ENCODE data around the gene OR52D1.

OR52D1 gene

DNA sequence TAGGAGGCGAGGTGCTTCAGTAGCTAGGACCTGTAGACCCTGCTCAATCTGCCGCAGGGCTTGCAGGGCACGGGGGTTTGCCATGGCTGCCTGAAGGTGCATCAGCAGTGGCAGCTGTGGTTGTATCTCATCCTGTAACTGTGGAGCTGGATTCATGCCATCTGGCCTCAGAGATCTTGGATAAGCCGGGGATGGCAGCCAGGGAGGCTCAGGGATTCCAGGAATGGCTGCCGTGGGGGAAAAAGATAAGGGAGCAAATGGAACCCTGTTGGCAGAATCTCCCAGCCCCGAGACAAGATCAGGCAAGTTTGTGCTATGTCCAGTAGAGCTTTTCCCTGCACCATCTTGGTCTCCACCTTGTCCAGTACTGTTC is 19.4 kb downstream of the OR52D1 start:
- H3K4me3 ChIP-seq (ENCODE audit: low read depth, low read length), result no peak overlapping the region
- no peak for DNase-seq (ENCODE audit: low read depth)
- TF ChIP-seq CTCF (IDR thresholded peaks at IDR 0.05; ENCODE audit: control insufficient read depth, extremely low read depth, insufficient read depth), result no peak

GRCh38 chr11:5508605-5509004 is 20.1 kb downstream of the OR52D1 start:
- TF ChIP-seq CTCF (IDR thresholded peaks at IDR 0.05; ENCODE audit: control insufficient read depth, extremely low read depth, insufficient read depth), result no peak
- no peak for DNase-seq (ENCODE audit: low read depth)
- no peak overlapping the region for H3K4me3 ChIP-seq (ENCODE audit: low read depth, low read length)

DNA sequence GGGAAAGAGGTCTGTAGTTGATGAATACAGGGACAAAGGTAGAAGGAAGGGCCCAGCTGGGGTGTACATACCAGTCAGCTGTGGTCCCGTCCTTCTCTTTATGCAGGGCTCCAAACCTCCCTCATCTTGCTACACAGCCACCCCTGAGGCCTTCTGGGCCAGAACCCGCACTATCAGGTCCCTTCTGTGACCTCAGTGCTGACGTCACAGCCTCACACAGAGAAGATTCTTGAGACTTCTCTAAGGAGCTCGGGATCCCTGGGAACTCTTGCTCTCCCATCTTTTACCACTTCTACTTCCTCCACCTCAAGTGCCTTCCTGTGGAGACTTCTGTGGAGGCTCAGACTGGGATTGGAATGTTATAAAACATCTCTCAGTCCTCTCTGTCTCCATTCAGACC is 21.3 kb downstream of the OR52D1 start, which contains the start of gene UBQLN3:
Gene UBQLN3 (minus strand): TSS at position 155 of the 400 bp plus-strand sequence. CDS start 399 bp downstream, outside the sequence.
- TF ChIP-seq CTCF (IDR thresholded peaks at IDR 0.05; ENCODE audit: control insufficient read depth, extremely low read depth, insufficient read depth), result no peak
- H3K4me3 ChIP-seq (ENCODE audit: low read depth, low read length), result no peak within 1 kb of the TSS
- no peak for DNase-seq (ENCODE audit: low read depth)

DNA sequence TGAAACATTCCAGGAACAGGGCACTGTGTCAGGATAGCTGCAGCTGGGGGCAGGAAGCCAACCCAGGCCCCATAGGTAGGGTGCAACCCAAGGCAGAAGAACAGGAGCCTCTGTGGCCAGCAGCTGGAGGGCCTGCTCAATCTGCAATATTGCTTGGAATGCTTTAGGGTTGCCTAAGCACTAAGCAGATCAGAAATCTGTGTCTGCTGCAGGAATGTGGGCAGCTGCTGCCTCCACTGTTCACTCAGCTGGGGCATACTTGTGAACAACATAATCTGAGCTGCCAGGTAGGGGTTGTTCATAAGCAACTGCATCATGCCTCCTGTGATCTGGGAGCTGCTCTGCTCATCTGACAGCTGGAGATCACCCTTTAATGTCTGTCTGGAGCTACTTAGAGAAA is 26.4 kb downstream of the OR52D1 start:
- TF ChIP-seq CTCF (IDR thresholded peaks at IDR 0.05; ENCODE audit: control insufficient read depth, extremely low read depth, insufficient read depth), result no peak
- H3K4me3 ChIP-seq (ENCODE audit: low read depth, low read length), result no peak overlapping the region
- no peak for DNase-seq (ENCODE audit: low read depth)

- no peak within 1 kb of the TSS for H3K4me3 ChIP-seq (ENCODE audit: low read depth, low read length)
- no peak for DNase-seq (ENCODE audit: low read depth)
- no peak for TF ChIP-seq CTCF (IDR thresholded peaks at IDR 0.05; ENCODE audit: control insufficient read depth, extremely low read depth, insufficient read depth)
These were observed 28.1 kb downstream of the OR52D1 start, which contains the start of gene UBQLNL for GRCh38 chr11:5516599-5516998. Gene UBQLNL (minus strand): TSS chr11:5516699. CDS start chr11:5516441, 258 bp downstream.

- no peak for TF ChIP-seq CTCF (IDR thresholded peaks at IDR 0.05; ENCODE audit: control insufficient read depth, extremely low read depth, insufficient read depth)
- DNase-seq (ENCODE audit: low read depth), result no peak
- H3K4me3 ChIP-seq (ENCODE audit: low read depth, low read length), result no peak overlapping the region
These were observed 33.1 kb downstream of the OR52D1 start for GRCh38 chr11:5521540-5521939.

GRCh38 chr11:5522308-5522707 is 33.8 kb downstream of the OR52D1 start:
- TF ChIP-seq CTCF (IDR thresholded peaks at IDR 0.05; ENCODE audit: control insufficient read depth, extremely low read depth, insufficient read depth), result no peak
- no peak overlapping the region for H3K4me3 ChIP-seq (ENCODE audit: low read depth, low read length)
- no peak for DNase-seq (ENCODE audit: low read depth)

All from LNCaP clone FGC (cell line).